GM19468 (cell line): Measurements from ENCODE around the gene WWOX.
"Not testable (repeated sequence)": the region's sequence is repeated elsewhere in the genome, so short reads cannot be mapped to it uniquely, and the experiment has no call there.

ENCODE experiments used
- ATAC-seq: cut with Tn5 transposase; IDR thresholded peaks from one replicate; pipeline ENCODE4 v1.9.1; 2021; ENCODE audit warnings: mild to moderate bottlenecking, moderate library complexity, moderate number of reproducible peaks; ENCODE audit not compliant: unreplicated experiment; ENCODE audit errors: extremely low read depth

The WWOX gene

GRCh38 chr16:78677181-78677731 lies 577.8 kb downstream of the WWOX start:
- no peak for ATAC-seq

- no peak for ATAC-seq
These were observed 580.1 kb downstream of the WWOX start for GRCh38 chr16:78679546-78679945.

- ATAC-seq: no peak
These were observed 582.3 kb downstream of the WWOX start for GRCh38 chr16:78681743-78682142.

- no peak for ATAC-seq
These were observed 584.7 kb downstream of the WWOX start for GRCh38 chr16:78684030-78684611.

- no peak for ATAC-seq
These were observed 585.4 kb downstream of the WWOX start for GRCh38 chr16:78684655-78685375.

GRCh38 chr16:78686601-78687000 lies 587.1 kb downstream of the WWOX start:
- no peak for ATAC-seq

- no peak for ATAC-seq
These were observed 589.6 kb downstream of the WWOX start for GRCh38 chr16:78689028-78689427.

GRCh38 chr16:78689536-78689935 lies 590.1 kb downstream of the WWOX start:
- ATAC-seq: no peak

- ATAC-seq: no peak
These were observed 591.1 kb downstream of the WWOX start for GRCh38 chr16:78690510-78690909.

- ATAC-seq: not testable (repeated sequence)
These were observed 592.3 kb downstream of the WWOX start for GRCh38 chr16:78691746-78692145.

GRCh38 chr16:78693496-78693895 lies 594.0 kb downstream of the WWOX start:
- ATAC-seq: no peak

GRCh38 chr16:78694414-78694813 lies 595.0 kb downstream of the WWOX start:
- ATAC-seq: no peak

- ATAC-seq: no peak
These were observed 595.9 kb downstream of the WWOX start for GRCh38 chr16:78695391-78695790.

- no peak for ATAC-seq
These were observed 597.3 kb downstream of the WWOX start for GRCh38 chr16:78696797-78697196.

- no peak for ATAC-seq
These were observed 598.0 kb downstream of the WWOX start for GRCh38 chr16:78697426-78697825.

- no peak for ATAC-seq
These were observed 604.5 kb downstream of the WWOX start for GRCh38 chr16:78703936-78704335.

- ATAC-seq: no peak
These were observed 605.0 kb downstream of the WWOX start for GRCh38 chr16:78704416-78704815.

GRCh38 chr16:78705694-78706093 lies 606.2 kb downstream of the WWOX start:
- ATAC-seq: no peak

GRCh38 chr16:78706637-78707036 lies 607.2 kb downstream of the WWOX start:
- no peak for ATAC-seq

GRCh38 chr16:78709137-78709884 lies 609.9 kb downstream of the WWOX start:
- no peak for ATAC-seq

- ATAC-seq: no peak
These were observed 615.7 kb downstream of the WWOX start for GRCh38 chr16:78715106-78715505.
